ENCODE results near the gene FKBP6. TPM values are rescaled to one million over a fixed set of nuclear protein-coding genes. Genes with fewer than 3 reads are reported as not detected.
"Not testable (repeated sequence)": the region's sequence is repeated elsewhere in the genome, so short reads cannot be mapped to it uniquely, and the experiment has no call there.

FKBP6 gene
- total RNA-seq, 1 experiment from 2014 or later = not detected

- not testable (repeated sequence) for H2AK5ac ChIP-seq (ENCODE audit: insufficient read length, low read length); H2AFZ ChIP-seq (ENCODE audit: low read length); H3K79me2 ChIP-seq (ENCODE audit: insufficient read depth, low read length); H3K4me1 ChIP-seq (ENCODE audit: insufficient read depth, low read length); H2BK15ac ChIP-seq (ENCODE audit: low read depth, low read length); H3K4me3 Mint-ChIP-seq; H3K18ac ChIP-seq (ENCODE audit: insufficient read length, low read depth, low read length); H3K79me1 ChIP-seq (ENCODE audit: insufficient read depth, low read depth, low read length, poor library complexity, severe bottlenecking); H3K23ac ChIP-seq (ENCODE audit: insufficient read length, low read depth, low read length); H2BK12ac ChIP-seq (ENCODE audit: insufficient read length, low read depth, low read length); H3K14ac ChIP-seq (ENCODE audit: insufficient read depth, low read length); H3K27me3 Mint-ChIP-seq (ENCODE audit: low read depth); H3K27ac ChIP-seq (ENCODE audit: insufficient read length, low read depth, low read length); H3K27ac Mint-ChIP-seq; H3T11ph ChIP-seq (ENCODE audit: low read length); H3K9me3 Mint-ChIP-seq; H3K4me2 ChIP-seq (ENCODE audit: insufficient read depth, insufficient read length, low read length); H3K9ac ChIP-seq (ENCODE audit: extremely low read depth, insufficient read length, low read length); H2BK20ac ChIP-seq (ENCODE audit: low read depth, low read length, poor library complexity, severe bottlenecking); H3K9me3 ChIP-seq (ENCODE audit: control insufficient read depth, low read depth, low read length); H3K56ac ChIP-seq (ENCODE audit: insufficient read length, low read depth, low read length); H4K8ac ChIP-seq (replicated peaks; ENCODE audit: insufficient read length, low read depth, low read length); H3K27me3 ChIP-seq (ENCODE audit: insufficient read depth, low read length); H2BK5ac ChIP-seq (ENCODE audit: insufficient read length, low read length); H2BK120ac ChIP-seq (ENCODE audit: low read depth, low read length, poor library complexity, severe bottlenecking); H4K20me1 ChIP-seq (ENCODE audit: control insufficient read depth, insufficient read depth, insufficient read length); H3K4ac ChIP-seq (ENCODE audit: low read depth, low read length); H3K4me1 Mint-ChIP-seq; H4K5ac ChIP-seq (ENCODE audit: insufficient read length, low read depth, low read length); H3K36me3 Mint-ChIP-seq (ENCODE audit: insufficient read depth in 1 of 3, low read depth in 3 of 3); H3K23me2 ChIP-seq (ENCODE audit: insufficient read length, low read depth, low read length, poor library complexity, severe bottlenecking); H4K91ac ChIP-seq (ENCODE audit: insufficient read length, low read depth, low read length)
- no CpG with 5 or more reads among the region's 18 CpGs for WGBS (ENCODE audit: extremely low coverage, insufficient read length, low lambda C conversion rate)
- TF ChIP-seq, protein P1, sequence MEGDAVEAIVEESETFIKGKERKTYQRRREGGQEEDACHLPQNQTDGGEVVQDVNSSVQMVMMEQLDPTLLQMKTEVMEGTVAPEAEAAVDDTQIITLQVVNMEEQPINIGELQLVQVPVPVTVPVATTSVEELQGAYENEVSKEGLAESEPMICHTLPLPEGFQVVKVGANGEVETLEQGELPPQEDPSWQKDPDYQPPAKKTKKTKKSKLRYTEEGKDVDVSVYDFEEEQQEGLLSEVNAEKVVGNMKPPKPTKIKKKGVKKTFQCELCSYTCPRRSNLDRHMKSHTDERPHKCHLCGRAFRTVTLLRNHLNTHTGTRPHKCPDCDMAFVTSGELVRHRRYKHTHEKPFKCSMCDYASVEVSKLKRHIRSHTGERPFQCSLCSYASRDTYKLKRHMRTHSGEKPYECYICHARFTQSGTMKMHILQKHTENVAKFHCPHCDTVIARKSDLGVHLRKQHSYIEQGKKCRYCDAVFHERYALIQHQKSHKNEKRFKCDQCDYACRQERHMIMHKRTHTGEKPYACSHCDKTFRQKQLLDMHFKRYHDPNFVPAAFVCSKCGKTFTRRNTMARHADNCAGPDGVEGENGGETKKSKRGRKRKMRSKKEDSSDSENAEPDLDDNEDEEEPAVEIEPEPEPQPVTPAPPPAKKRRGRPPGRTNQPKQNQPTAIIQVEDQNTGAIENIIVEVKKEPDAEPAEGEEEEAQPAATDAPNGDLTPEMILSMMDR (conservative IDR thresholded peaks at IDR 0.05) = peak; percentile 34; the same call in 2 of the 3 replicates
- peak; percentile 70 for DNase-seq
These were observed 9.2 kb upstream of the FKBP6 start for GRCh38 chr7:73318656-73319204.

DNA sequence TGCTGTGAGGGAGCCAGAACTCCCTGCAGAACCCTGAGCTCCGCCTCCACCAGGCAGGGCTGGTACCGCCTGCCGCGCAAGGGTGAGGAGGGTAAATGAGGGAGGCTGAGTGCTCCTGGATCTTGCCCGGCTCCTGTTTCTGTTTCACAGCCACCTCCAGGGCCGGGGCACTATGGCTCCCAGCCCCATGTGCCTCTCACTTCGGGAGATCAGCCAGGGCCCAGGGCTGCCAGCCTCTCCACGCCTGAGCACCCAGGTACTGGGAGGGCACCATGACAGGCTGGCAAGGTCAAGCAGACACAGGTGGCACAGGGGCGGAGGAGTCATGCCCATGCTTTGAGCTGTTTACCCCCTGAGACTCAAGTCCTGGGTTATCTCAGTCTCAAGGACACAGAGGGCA, 8.4 kb upstream of the FKBP6 start:
- not testable (repeated sequence) for H4K20me1 ChIP-seq (ENCODE audit: control insufficient read depth, insufficient read depth, insufficient read length); H3K9ac ChIP-seq (ENCODE audit: extremely low read depth, insufficient read length, low read length); H2AK5ac ChIP-seq (ENCODE audit: insufficient read length, low read length); H3K4me2 ChIP-seq (ENCODE audit: insufficient read depth, insufficient read length, low read length); H3K79me2 ChIP-seq (ENCODE audit: insufficient read depth, low read length); H3K56ac ChIP-seq (ENCODE audit: insufficient read length, low read depth, low read length); H3K14ac ChIP-seq (ENCODE audit: insufficient read depth, low read length); H3K27me3 ChIP-seq (ENCODE audit: insufficient read depth, low read length); H3T11ph ChIP-seq (ENCODE audit: low read length); H3K4me1 Mint-ChIP-seq; H2BK12ac ChIP-seq (ENCODE audit: insufficient read length, low read depth, low read length); H2BK120ac ChIP-seq (ENCODE audit: low read depth, low read length, poor library complexity, severe bottlenecking); H3K4me3 Mint-ChIP-seq; H3K27ac Mint-ChIP-seq; H2AFZ ChIP-seq (ENCODE audit: low read length); H2BK5ac ChIP-seq (ENCODE audit: insufficient read length, low read length); H4K91ac ChIP-seq (ENCODE audit: insufficient read length, low read depth, low read length); H3K23ac ChIP-seq (ENCODE audit: insufficient read length, low read depth, low read length); H3K4me1 ChIP-seq (ENCODE audit: insufficient read depth, low read length); H3K36me3 Mint-ChIP-seq (ENCODE audit: insufficient read depth in 1 of 3, low read depth in 3 of 3); H2BK20ac ChIP-seq (ENCODE audit: low read depth, low read length, poor library complexity, severe bottlenecking); H3K9me3 Mint-ChIP-seq; DNase-seq; H3K27me3 Mint-ChIP-seq (ENCODE audit: low read depth); H3K27ac ChIP-seq (ENCODE audit: insufficient read length, low read depth, low read length); H4K5ac ChIP-seq (ENCODE audit: insufficient read length, low read depth, low read length); H2BK15ac ChIP-seq (ENCODE audit: low read depth, low read length); H3K4ac ChIP-seq (ENCODE audit: low read depth, low read length); H3K18ac ChIP-seq (ENCODE audit: insufficient read length, low read depth, low read length); H3K79me1 ChIP-seq (ENCODE audit: insufficient read depth, low read depth, low read length, poor library complexity, severe bottlenecking); H4K8ac ChIP-seq (replicated peaks; ENCODE audit: insufficient read length, low read depth, low read length); H3K23me2 ChIP-seq (ENCODE audit: insufficient read length, low read depth, low read length, poor library complexity, severe bottlenecking); H3K9me3 ChIP-seq (ENCODE audit: control insufficient read depth, low read depth, low read length)
- no CpG with 5 or more reads among the region's 9 CpGs for WGBS (ENCODE audit: extremely low coverage, insufficient read length, low lambda C conversion rate)
